HG02981 (cell line): ENCODE data around the gene SPATS2.

Experiments used
- ATAC-seq: cut with Tn5 transposase; IDR thresholded peaks from one replicate; pipeline ENCODE4 v1.9.1; 2021; ENCODE audit warnings: mild to moderate bottlenecking, moderate library complexity; ENCODE audit not compliant: unreplicated experiment

Gene SPATS2

GRCh38 chr12:49458816-49459215 is 91.6 kb downstream of the SPATS2 start:
- ATAC-seq, result no peak

- no peak for ATAC-seq
These were observed 94.0 kb downstream of the SPATS2 start for GRCh38 chr12:49461221-49461620.

- no peak for ATAC-seq
These were observed 95.0 kb downstream of the SPATS2 start for GRCh38 chr12:49462083-49462744.

GRCh38 chr12:49465132-49465531 is 97.9 kb downstream of the SPATS2 start:
- no peak for ATAC-seq

GRCh38 chr12:49470986-49471385 is 103.7 kb downstream of the SPATS2 start:
- no peak for ATAC-seq

GRCh38 chr12:49471557-49471956 is 104.3 kb downstream of the SPATS2 start:
- ATAC-seq, result no peak

- ATAC-seq, result no peak
These were observed 108.8 kb downstream of the SPATS2 start for GRCh38 chr12:49476091-49476490.

GRCh38 chr12:49478949-49479664 is 111.8 kb downstream of the SPATS2 start:
- ATAC-seq, result no peak

- no peak for ATAC-seq
These were observed 115.1 kb downstream of the SPATS2 start for GRCh38 chr12:49482095-49483051.

- no peak for ATAC-seq
These were observed 116.4 kb downstream of the SPATS2 start for GRCh38 chr12:49483619-49484018.

GRCh38 chr12:49487605-49488004 is 120.3 kb downstream of the SPATS2 start:
- no peak for ATAC-seq

- no peak for ATAC-seq
These were observed 121.9 kb downstream of the SPATS2 start for GRCh38 chr12:49489154-49489553.

GRCh38 chr12:49489720-49490119 is 122.5 kb downstream of the SPATS2 start:
- ATAC-seq, result no peak

GRCh38 chr12:49491823-49492222 is 124.6 kb downstream of the SPATS2 start:
- no peak for ATAC-seq

GRCh38 chr12:49493900-49494299 is 126.6 kb downstream of the SPATS2 start:
- no peak for ATAC-seq

GRCh38 chr12:49496417-49497360 is 129.4 kb downstream of the SPATS2 start:
- ATAC-seq, result no peak

GRCh38 chr12:49501895-49502294 is 134.6 kb downstream of the SPATS2 start:
- no peak for ATAC-seq

- no peak for ATAC-seq
These were observed 135.3 kb downstream of the SPATS2 start for GRCh38 chr12:49502590-49502989.

- no peak for ATAC-seq
These were observed 136.5 kb downstream of the SPATS2 start for GRCh38 chr12:49503674-49504180.

GRCh38 chr12:49505672-49506071 is 138.4 kb downstream of the SPATS2 start:
- ATAC-seq, result no peak
